GM19468 (cell line): ENCODE measurements around the gene ERG28.

ENCODE experiments used
- ATAC-seq: cut with Tn5 transposase; IDR thresholded peaks from one replicate; pipeline ENCODE4 v1.9.1; 2021; ENCODE audit warnings: mild to moderate bottlenecking, moderate library complexity, moderate number of reproducible peaks; ENCODE audit not compliant: unreplicated experiment; ENCODE audit errors: extremely low read depth

ERG28 gene

DNA sequence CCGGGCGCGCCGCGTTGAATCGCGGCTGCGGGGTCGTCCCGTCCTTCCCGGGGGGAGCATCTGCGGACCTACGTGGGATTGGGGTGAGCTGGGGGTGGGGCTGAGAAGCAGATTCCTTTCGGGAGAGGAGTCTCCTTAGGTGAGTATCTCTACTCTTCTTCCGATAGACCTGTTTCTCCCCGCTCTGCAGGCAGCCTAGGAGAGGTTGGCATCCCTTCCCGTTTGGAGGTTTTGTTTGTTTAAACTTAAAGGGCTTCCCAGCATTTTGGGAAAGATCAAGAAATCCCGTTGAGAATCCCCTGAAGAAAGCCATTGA is 781 bp upstream of the ERG28 start:
- no peak for ATAC-seq

DNA sequence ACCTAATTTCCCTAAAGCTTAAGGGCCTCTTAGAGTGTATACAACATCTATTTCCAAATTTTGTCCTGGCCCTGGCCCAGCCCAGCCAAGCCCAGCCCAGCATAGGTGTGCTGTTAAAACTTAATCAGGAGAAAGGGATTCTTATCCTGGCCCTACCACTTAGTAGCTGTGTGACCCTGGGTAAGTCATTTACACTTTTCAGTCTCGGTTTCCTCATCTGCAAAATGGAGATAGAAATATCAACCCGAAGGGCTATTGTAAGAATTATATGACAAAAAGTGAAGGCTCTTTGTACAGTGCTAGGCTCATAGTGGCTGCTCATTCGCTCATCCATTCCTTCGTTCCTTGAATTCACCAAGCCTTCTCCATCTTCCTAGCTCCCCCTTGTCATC is 442 bp downstream of the ERG28 start:
- ATAC-seq: no peak

DNA sequence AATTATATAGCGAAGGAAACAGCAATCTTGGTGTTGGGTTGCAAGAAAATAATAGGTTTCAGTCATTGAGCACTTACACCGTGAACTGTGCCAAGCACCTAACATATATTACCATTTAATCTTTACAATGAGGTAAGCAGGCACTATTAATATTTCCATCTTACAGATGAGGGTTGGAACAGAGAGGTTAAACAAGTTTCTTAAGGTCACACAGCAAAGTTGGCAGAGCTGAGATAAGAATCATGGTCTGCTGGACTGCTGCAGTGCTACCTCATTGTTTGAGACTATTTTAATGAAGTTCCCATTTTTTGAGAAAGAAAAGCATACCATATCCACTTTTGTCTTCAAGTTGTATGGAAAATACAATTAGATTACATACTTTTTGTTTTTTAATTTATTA is 1.7 kb downstream of the ERG28 start:
- ATAC-seq: no peak

DNA sequence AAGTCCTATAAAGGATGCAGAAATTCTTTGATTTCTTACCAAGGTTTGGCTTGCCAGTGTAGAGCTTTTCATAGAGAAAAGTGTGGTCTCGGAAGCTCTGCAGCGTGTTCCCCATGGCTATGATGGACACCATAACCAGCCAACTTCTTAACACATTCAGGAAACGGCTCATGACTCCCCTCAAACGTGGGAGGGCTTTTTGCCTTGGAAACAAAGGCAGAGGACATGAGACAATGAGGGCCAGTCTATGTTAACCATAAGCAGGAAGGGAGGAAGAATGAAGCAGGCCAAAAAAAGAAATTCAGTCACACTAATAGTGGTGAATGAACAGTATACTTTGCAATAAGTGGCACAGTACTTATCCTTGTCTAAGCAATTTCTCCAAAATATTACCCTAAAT is 3.3 kb downstream of the ERG28 start:
- no peak for ATAC-seq

DNA sequence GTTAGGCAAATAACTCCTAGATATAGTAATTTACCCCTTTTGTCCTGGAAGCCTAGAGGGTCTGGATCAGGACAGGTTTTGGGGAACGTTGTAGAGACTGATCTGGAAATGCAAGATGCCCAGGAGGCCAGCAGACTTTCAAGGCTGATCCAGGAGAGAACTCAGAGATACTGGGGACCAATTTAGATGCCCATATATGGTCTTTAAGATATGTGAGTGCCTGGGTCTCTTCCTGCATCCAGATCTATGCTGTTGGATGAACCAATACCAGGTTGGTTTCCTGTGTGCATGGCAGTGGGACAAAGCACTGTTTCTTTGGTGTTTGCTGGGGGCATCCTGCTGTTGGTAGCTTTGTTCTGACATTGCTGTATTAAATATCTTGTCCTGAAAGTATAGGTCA is 5.4 kb downstream of the ERG28 start:
- no peak for ATAC-seq

DNA sequence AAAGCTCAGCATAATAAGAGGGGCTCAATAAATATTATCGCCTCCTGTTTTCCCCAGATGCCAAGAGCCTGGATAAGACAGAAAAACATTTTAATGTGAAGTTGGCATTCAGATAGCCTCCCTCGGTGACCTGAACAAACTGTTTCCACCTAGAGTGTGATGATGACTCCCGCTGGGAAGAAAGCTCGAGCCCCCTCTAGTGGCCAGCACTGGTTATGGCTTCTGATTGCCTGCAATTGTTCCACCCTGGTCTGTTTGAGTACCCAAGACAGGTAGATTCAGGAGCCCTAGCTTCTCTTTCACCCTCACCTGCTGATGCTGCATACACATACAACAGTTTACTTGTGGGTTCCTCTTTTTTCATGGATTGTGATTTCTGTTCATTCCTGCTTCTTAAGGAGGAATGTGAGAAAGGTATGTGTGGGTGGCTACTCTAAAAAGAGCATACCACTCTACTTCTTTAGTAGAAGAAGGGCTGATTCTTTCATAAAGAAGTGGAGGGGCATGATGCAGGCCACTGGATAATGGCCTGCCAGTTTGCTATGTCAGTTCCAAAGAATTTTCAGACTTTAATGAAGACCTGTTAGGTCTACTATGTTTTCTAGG is 6.4 kb downstream of the ERG28 start:
- ATAC-seq: no peak

DNA sequence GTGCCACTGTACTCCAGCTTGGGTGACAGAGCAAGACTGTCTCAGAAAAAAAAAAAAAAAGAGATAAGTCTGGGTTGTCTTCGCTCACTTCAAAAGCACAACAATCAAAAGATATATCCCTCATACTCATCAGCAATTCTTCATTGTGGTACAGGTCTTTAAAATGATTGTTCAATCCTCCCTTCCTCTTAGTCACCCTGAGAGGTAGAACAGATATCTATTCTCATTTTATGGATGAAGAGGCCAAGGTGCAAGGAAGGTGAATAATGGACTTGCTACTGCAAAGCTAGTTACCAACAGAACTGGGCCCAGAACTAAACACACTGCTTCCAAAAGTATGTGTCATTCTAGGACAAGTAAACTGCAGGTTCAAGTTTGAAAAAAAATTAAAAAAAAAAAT is 7.1 kb downstream of the ERG28 start:
- ATAC-seq: no peak

DNA sequence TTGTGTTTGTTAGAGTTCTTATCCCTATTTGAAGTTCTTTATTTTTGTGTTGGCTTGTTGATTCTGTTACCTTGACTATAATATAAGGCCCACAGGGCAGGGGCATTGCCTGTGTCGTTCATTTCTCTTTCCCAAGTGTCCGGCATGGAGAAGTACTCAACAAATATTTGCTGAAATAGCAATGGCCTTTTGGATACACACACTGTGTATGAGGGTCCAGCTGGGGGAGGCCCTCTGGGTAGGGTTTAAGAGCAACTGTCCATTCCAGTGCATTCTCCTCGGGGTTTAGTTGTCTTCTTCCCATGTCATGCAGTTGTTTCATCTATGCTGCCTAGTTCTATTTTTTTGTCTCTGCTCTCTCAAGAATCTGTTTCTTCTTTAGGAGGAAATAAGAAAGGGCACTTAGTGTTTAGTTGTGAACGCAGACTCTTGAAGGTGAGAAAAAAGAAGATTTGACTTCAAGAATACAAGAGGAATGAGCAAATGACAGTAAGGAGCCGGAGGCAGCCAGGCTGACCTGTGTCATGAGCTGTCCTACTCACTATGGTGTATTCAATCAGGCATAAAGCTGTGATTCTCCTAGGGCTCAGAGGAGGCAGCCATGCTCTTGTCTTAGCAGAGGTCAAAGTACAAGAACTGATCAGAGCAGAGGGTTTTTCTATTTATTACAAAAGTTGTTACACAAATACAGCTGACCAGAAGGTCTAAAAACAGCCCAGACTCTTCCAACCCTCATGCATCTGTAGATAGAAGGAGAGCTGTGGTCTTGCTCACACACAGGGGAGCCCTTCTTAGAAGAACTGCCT is 10.2 kb downstream of the ERG28 start:
- ATAC-seq: no peak

DNA sequence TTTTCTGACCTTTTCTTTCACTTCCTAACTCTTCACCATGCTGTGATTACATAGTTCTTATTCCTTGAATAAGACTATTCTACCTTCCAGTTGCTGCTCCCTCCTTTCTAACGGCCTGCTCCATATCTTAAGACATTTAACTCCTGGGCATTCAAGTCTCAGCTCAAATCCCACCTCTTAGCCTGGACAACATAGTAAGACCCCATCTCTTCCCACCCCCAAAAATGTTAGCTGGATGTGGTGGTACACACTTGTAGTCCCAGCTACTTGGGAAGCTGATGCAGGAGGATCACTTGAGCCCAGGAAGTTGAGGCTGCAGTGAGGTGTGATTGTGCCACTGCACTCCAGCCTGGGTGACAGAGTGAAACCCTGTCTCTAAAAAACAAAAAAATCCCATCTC is 10.9 kb downstream of the ERG28 start:
- no peak for ATAC-seq

DNA sequence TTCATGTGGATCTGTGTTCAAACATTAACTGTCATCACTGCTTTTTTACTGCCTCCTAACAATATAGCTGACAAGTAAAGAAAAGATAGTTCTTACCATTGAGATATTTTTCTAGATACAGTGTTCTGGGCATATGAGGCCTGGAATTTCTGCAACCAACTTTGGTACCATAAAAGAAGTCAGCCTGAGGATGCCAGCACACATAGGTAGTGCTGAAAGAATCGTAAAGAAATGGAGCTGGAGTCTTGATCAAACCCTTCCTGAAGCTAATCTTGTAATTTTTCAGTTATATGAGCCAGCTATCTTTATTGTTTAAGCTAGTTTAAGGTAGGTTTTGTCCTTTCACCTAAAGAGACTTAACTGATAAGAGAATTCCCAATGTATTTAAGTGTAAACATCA is 11.3 kb downstream of the ERG28 start:
- no peak for ATAC-seq

DNA sequence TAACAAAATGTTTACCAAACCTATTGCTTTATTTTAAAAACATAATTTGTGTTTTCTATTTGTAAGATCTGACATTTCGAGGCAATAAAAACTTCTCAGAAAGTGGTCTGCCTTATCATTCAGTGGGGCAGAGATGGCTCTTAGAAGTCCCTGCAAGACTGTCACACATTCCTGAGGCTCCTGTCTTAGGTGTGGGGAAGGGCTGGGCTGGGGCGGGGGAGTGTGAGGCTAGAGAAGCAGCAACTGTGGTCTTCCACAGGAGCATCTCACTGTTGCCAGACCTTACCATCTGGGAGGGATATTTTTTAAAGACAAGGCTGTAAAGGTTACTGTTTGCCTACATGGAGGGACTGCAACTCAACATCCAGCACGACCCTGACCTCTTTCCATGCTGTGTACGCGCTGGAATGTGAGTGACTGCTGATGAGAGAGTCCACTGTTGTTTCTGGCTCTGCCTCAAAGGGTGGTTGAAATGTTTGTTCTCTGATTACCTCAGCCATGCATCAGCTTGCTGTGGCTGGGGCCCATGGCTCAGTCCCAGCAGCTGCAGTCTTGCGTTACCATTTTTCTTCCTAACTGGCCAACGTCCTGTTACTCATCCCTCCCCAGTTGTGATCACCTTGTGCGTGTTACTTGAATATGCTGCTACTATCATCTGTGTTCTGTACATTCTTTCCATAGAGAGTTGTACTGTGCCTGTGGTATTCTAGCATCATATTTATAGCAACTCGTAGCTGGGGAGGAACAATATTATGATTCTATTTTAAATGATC is 12.4 kb downstream of the ERG28 start:
- ATAC-seq: no peak

DNA sequence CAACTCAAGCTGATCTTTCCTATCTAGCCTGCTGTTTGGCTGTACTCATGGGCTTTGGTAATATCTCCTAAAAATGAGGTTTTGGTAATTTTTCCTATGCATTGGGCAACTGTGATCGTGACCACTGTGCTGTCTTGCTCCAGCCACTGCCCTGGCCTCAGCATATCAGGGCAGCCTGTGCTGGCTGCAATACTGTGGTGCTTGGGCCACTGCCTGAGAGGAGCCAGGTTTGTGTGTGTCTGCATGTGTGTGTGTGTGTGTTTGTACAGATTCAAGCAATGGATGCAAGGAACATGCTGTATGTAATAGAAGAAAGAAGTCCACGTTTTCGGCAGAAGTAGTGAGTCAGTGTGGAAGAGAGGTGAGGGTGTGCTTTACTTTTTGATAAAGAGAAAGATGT is 13.0 kb downstream of the ERG28 start:
- no peak for ATAC-seq

DNA sequence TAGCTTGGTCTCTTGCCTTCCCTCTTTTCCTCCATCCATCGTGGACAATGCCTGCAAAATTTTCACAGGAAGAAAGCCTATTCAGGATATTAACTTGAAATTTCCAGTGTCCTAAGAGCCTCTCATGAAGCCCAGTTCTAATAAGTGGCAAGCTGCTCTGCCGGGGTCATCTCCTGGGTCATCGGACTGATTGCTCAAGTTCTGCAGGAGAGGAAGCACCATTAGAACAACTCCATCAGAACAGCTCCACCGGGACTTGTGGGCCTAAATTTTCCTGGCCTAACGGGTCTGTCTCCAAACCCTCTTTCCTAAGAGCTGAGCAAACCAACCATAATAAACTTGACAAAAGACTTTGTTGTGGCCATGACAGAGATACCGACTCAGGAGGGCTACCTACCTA is 13.9 kb downstream of the ERG28 start:
- no peak for ATAC-seq

DNA sequence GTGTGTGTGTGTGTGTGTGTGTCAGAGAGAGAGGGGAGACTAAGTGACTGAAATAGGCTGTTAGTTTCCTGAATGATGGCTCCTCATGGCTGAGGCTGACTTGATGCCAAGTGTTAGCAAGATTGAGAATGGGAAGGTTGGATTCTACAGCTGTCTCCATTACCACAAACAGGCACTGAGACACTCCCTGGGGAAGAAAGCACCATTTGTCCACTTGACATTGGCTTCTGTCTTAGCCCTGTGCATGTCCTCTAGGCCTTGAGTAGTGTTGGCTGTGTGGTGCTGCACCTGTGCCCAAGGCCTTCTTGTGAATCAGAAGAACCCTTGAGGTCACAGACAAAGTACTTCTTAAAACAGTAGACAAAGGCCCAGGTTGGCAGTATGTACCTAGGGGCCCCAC is 15.6 kb downstream of the ERG28 start:
- ATAC-seq: no peak

DNA sequence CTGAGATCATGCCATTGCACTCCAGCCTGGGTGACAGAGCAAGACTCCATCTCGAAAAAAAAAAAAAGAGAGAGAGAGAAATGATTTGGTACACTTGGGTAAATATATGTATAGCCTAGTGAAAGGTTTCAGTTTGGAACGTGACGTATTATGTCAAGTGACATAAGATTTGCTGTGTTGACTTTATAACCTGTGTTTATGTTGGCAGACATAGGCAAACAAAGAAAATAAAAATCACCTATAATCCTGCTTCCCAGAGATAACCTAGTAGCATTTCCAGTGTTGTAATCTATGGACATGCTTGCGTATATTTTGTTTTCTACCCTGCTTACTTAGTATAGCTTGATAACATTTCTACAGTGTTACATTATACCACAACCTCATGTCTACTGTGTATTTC is 16.7 kb downstream of the ERG28 start:
- no peak for ATAC-seq

DNA sequence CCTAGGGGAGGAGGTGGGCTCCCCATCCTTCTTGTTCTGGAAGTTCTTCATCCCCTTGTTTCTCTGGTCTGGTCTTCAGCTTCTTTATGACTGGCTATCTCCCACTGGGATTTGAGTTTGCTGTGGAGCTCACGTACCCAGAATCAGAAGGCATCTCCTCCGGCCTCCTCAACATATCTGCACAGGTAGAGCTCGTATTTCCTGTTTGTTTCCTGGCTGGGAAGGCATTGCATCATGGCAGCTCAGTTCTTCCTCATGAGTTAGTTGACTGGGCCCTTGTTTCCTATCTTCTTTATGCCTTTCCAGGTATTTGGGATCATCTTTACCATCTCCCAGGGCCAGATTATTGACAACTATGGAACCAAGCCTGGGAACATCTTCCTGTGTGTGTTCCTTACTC is 19.8 kb downstream of the ERG28 start:
- no peak for ATAC-seq

DNA sequence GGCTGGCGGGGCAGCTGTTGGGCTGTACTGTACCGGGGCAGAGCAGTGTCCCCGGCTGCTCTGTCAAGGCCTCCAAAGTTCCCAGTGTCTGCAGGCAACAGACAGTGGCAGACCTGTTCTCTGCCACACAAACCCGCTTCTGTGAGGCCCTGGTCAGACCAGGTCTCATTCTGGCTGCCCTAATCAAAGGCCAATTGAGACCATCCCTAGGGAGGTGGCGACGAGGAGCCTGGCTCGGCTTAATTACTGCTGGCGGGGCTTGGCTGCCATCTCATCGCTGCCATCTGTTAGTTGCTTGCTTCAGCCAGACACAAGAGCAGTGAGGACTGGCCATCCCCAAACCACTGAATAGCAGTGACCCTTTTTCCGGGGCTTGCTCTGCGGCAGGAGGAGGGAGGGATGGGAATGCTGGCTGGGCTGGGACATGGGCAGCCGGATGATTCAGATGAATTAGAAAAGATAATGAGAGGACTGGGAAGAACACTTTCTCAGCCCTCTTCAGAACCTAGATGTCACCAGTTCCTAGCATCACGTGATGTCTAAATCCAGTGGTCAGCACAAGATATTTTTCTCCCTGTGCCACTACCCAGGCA is 24.5 kb downstream of the ERG28 start:
- ATAC-seq: no peak

DNA sequence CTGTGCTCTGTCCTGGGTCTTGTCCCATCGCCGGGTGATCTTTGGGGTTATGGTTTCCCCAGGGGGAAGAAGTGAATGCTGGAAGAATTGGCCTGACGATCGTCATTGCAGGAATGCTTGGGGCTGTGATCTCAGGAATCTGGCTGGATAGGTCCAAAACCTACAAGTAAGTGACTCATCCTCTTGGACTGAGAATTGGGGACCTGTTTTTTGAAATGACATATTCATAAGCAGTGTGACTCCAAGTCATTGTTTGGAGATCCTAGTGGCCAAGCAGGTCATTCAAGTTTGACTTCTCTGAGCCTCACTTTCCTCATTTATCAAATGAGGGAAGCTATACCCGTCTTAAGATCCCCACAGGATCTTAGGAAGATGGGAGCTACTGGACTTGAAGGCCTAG is 25.8 kb downstream of the ERG28 start:
- ATAC-seq: no peak

DNA sequence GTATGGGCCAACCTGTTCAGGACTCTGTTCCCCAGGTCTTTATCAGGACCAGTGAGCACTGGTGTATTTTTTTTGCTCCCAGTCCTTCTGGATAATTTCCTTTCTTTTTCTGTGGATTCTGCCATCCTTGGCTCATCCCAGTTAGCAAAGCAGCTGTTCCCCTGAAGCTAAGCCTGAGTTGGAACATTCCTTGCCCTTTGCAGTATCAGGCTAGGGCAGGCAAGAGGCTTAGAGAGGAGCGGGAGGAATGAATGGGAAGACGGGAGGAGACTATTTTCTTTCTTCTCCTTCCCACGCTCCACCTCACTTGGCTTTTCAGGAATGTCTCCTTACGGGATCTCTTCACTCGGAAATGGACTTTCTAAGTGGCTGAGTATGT is 29.2 kb downstream of the ERG28 start:
- ATAC-seq: no peak

DNA sequence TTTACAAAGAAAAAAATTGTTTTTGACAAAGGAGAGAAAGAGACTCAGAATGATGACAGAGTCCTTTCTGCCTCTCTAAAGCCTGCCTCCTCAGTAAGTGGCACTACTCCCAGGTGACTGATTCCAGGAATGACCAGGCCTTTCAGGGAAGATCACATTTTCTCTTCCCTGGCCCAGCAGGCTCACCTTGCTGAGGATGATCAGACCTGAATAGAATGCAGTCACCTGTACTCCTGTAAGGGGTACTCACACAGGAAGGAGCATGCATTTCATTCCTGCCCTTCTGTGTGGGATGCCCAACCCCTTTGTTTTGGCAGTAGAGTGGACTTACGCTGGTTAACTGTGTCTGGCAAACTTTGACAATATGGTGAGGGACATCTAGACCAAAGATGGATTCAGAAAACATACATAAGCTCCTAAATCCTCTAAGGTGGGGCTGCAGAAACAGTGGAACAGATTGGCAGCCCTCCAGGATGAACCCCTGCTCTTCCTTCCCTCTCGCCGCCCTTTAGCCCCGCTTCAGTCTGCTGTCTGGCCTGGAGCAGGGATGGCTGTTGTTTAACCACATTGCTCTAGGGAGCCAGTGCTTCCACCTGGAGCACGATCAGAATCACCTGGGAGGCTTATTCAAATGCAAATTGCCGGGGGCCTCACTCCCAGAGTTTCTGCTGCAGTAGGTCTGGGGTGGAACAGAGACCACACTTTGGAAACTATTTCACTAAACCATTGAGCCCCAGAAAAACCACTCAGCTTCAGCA is 29.8 kb downstream of the ERG28 start:
- ATAC-seq: no peak

DNA sequence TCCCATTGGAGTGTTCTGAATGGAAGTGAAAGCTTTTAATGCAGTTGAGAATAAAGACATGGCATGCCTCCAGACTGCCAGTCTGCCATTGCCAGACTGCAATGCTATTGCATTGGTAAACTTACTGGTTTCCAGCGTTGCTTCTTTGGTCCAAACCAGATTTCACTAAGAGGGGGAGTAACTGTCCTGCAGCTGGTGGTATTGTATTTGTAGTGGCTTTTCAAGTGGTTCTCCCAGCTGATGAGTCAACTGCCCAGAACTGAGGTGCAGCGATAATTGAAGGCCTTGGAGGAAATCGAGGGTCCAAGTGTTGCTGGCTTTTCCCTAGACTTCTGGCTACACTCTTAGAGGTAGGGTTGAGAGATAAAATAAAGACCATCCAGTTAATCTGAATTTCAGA is 31.9 kb downstream of the ERG28 start:
- no peak for ATAC-seq
